ENCODE measurements around the gene ERCC6L.

GRCh38 chrX:72268597-72269365, 30.0 kb upstream of the ERCC6L start:
- TF ChIP-seq CTCF (IDR thresholded peaks at IDR 0.05; ENCODE audit: low read depth, low read length, poor library complexity, severe bottlenecking): no peak
- TF ChIP-seq EZH2phosphoT487 (IDR thresholded peaks at IDR 0.05; ENCODE audit: borderline replicate concordance, low read length): no peak

All from DOHH2 (cell line).